ENCODE data around the gene NDST4. TPM values are rescaled to one million over a fixed set of nuclear protein-coding genes. Genes with fewer than 3 reads are reported as not detected.
"Not testable (repeated sequence)": the region's sequence is repeated elsewhere in the genome, so short reads cannot be mapped to it uniquely, and the experiment has no call there.

The NDST4 gene
- total RNA-seq, 1 donor from 2014 or later = not detected

DNA sequence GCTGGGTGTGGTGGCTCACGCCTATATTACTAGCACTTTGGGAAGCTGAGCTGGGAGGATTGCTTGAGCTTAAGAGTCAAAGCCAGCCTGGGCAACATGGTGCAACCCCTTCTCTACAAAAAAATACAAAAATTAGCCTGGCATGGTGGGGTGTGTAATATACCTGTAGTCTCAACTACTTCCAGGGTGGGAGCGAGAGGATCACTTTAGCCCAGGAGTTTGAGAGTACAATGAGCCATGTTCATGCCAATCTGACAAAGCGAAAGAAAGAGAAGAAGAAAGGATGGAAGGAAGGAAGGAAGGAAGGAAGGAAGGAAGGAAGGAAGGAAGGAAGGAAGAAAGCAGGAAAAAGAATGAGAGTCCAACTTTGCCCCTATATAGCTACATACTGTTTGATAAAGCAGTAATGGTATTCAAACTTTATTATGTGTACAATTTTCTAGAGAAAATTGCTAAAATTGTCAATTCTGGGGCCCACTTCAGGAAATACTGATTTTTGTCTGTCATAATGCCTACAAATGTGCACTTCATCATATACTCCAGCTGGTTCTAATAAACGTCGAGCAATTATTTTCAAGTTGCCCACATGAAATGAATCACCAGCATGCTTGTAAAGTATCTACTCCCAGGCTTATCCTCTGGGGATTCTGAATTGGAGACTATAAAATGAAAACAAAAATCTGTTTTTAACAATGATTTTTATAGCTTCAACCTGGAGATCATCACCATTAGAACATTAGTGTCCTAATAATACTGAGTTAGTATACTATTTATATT, 132.3 kb downstream of the NDST4 start:
- intact Hi-C loops (cut with DNase I) = no loop called here
- no peak for ATAC-seq
- H3K27me3 ChIP-seq (ENCODE audit: low read depth) = no peaks in the 10 kb centered on the region

GRCh38 chr4:114980399-114980798, 133.0 kb downstream of the NDST4 start:
- DNase-seq; H3K4me3 ChIP-seq; H3K4me1 ChIP-seq; H3K9me3 ChIP-seq; H3K27ac ChIP-seq; H3K27me3 ChIP-seq (ENCODE audit: low read depth); ATAC-seq; H3K36me3 ChIP-seq; intact Hi-C loops (cut with DNase I): not testable (repeated sequence)

More for the DNA sequence above, 132.3 kb downstream of the NDST4 start:
- Histone ChIP-seq H3K27ac (no peak overlapping the region), H3K4me3 (no peak overlapping the region), H3K36me3 (no peaks in the 10 kb centered on the region), H3K4me1 (no peaks in the 10 kb centered on the region), H3K9me3 (no peaks in the 10 kb centered on the region)
- no peak for TF ChIP-seq CTCF (IDR thresholded peaks at IDR 0.05)
- no peak for DNase-seq

- ATAC-seq = no peak
- intact Hi-C loops (cut with DNase I) = no loop called here
- no peak overlapping the region for H3K27ac ChIP-seq
- no peak for TF ChIP-seq CTCF (IDR thresholded peaks at IDR 0.05)
- H3K9me3 ChIP-seq = no peaks in the 10 kb centered on the region
- H3K4me3 ChIP-seq = no peak overlapping the region
- no peaks in the 10 kb centered on the region for H3K36me3 ChIP-seq
- no peaks in the 10 kb centered on the region for H3K27me3 ChIP-seq (ENCODE audit: low read depth)
- no peaks in the 10 kb centered on the region for H3K4me1 ChIP-seq
- no peak for DNase-seq
Measured at GRCh38 chr4:114976901-114977300, 136.5 kb downstream of the NDST4 start.

GRCh38 chr4:114964026-114964425, 149.4 kb downstream of the NDST4 start:
- intact Hi-C loops (cut with DNase I) = no loop called here
- no peak for TF ChIP-seq CTCF (IDR thresholded peaks at IDR 0.05)
- no peaks in the 10 kb centered on the region for H3K36me3 ChIP-seq
- no peaks in the 10 kb centered on the region for H3K4me1 ChIP-seq
- no peak overlapping the region for H3K4me3 ChIP-seq
- H3K27ac ChIP-seq = no peak overlapping the region
- no peaks in the 10 kb centered on the region for H3K9me3 ChIP-seq
- H3K27me3 ChIP-seq (ENCODE audit: low read depth) = no peaks in the 10 kb centered on the region
- no peak for ATAC-seq
- no peak for DNase-seq

DNA sequence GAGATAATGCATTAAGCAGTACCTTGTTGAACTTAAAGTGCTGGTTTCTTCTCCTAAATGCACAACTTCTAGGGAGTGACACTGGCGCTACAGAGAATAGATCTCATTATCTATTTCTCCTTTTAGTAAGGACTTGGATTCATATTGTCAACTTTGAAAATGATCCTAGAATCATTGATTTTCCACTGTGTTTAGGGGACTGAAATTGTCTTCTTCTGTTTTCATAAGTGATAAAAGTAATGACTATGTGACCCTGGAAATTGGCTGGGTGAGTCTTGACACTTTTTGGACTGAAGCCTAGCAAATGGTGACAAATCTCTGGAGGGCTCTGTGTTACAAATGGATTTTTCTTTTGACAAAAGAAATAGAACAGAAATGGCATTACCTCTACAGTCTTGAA, 167.8 kb downstream of the NDST4 start:
- intact Hi-C loops (cut with DNase I) = no loop called here
- Histone ChIP-seq H3K27me3 (ENCODE audit: low read depth) (no peaks in the 10 kb centered on the region), H3K9me3 (no peaks in the 10 kb centered on the region), H3K4me1 (no peaks in the 10 kb centered on the region), H3K4me3 (no peak overlapping the region), H3K27ac (no peak overlapping the region), H3K36me3 (no peaks in the 10 kb centered on the region)
- ATAC-seq = no peak
- TF ChIP-seq CTCF (IDR thresholded peaks at IDR 0.05) = no peak
- no peak for DNase-seq

GRCh38 chr4:114941503-114941902, 171.9 kb downstream of the NDST4 start:
- no peaks in the 10 kb centered on the region for H3K9me3 ChIP-seq
- no peak for TF ChIP-seq CTCF (IDR thresholded peaks at IDR 0.05)
- H3K36me3 ChIP-seq = no peaks in the 10 kb centered on the region
- H3K4me3 ChIP-seq = no peak overlapping the region
- no peaks in the 10 kb centered on the region for H3K27me3 ChIP-seq (ENCODE audit: low read depth)
- ATAC-seq = no peak
- H3K27ac ChIP-seq = no peak overlapping the region
- intact Hi-C loops (cut with DNase I) = no loop called here
- DNase-seq = no peak
- H3K4me1 ChIP-seq = no peaks in the 10 kb centered on the region

Measured in lower lobe of right lung (tissue), 2 donors.